CD4-positive, alpha-beta T cell treated with Interleukin-6 at 100 ng/mL for 8 hours (primary cell): Measurements from ENCODE around the gene PTGER4.

ENCODE experiments used
- DNase-seq: peaks from one replicate; pipeline ENCODE4 v3.0.0-alpha.2; 2020; ENCODE audit warnings: mixed read lengths, low spot score

PTGER4 gene

GRCh38 chr5:40669606-40670390 lies 9.9 kb upstream of the PTGER4 start:
- no peak for DNase-seq

- no peak for DNase-seq
These were observed 7.3 kb upstream of the PTGER4 start for GRCh38 chr5:40672425-40672824.

- no peak for DNase-seq
These were observed 5.0 kb upstream of the PTGER4 start for GRCh38 chr5:40674661-40675235.

GRCh38 chr5:40675396-40676133 lies 4.2 kb upstream of the PTGER4 start:
- DNase-seq = peak; percentile 52

GRCh38 chr5:40676613-40677343 lies 2.9 kb upstream of the PTGER4 start:
- no peak for DNase-seq

- DNase-seq = no peak
These were observed 2.3 kb upstream of the PTGER4 start for GRCh38 chr5:40677456-40677855.

- peak; percentile 36 for DNase-seq
These were observed 1.7 kb upstream of the PTGER4 start for GRCh38 chr5:40678026-40678425.

- no peak for DNase-seq
These were observed 1.1 kb upstream of the PTGER4 start for GRCh38 chr5:40678460-40679147.

GRCh38 chr5:40679148-40679912 lies 385 bp upstream of the PTGER4 start:
- DNase-seq = peak; percentile 92

- DNase-seq = peak; percentile 51
These were observed 1.1 kb downstream of the PTGER4 start for GRCh38 chr5:40680741-40681362.

GRCh38 chr5:40681363-40682153 lies 1.8 kb downstream of the PTGER4 start:
- peak; percentile 23 for DNase-seq

- DNase-seq = no peak
These were observed 2.7 kb downstream of the PTGER4 start for GRCh38 chr5:40682154-40683017.

GRCh38 chr5:40683305-40683704 lies 3.6 kb downstream of the PTGER4 start:
- no peak for DNase-seq

GRCh38 chr5:40685193-40685592 lies 5.5 kb downstream of the PTGER4 start:
- no peak for DNase-seq

GRCh38 chr5:40685976-40686486 lies 6.3 kb downstream of the PTGER4 start:
- DNase-seq = no peak

- peak; percentile 48 for DNase-seq
These were observed 7.6 kb downstream of the PTGER4 start for GRCh38 chr5:40687321-40687720.

- DNase-seq = peak; percentile 87
These were observed 8.5 kb downstream of the PTGER4 start for GRCh38 chr5:40688127-40688761.

GRCh38 chr5:40688996-40689395 lies 9.3 kb downstream of the PTGER4 start:
- no peak for DNase-seq
